HG03060 (cell line): ENCODE measurements around the gene DEFB132.
"Not testable (repeated sequence)": the region's sequence is repeated elsewhere in the genome, so short reads cannot be mapped to it uniquely, and the experiment has no call there.

Experiments
- ATAC-seq: cut with Tn5 transposase; IDR thresholded peaks from one replicate; pipeline ENCODE4 v1.9.1; 2021; ENCODE audit warnings: low read depth, moderate number of reproducible peaks; ENCODE audit not compliant: unreplicated experiment

The DEFB132 gene

GRCh38 chr20:257419-257818 is at the start of gene DEFB132:
Gene DEFB132 (plus strand): TSS chr20:257724. CDS start chr20:257779, 55 bp downstream.
- ATAC-seq: no peak

GRCh38 chr20:208942-209566 is 48.5 kb upstream of the DEFB132 start:
- ATAC-seq: no peak

GRCh38 chr20:210809-211502 is 46.6 kb upstream of the DEFB132 start:
- ATAC-seq: no peak

GRCh38 chr20:214383-214782 is 43.1 kb upstream of the DEFB132 start:
- ATAC-seq: no peak

- ATAC-seq: no peak
These were observed 41.7 kb upstream of the DEFB132 start for GRCh38 chr20:215796-216195.

- no peak for ATAC-seq
These were observed 40.3 kb upstream of the DEFB132 start for GRCh38 chr20:217266-217665.

GRCh38 chr20:219290-220115 is 38.0 kb upstream of the DEFB132 start:
- ATAC-seq: no peak

- ATAC-seq: no peak
These were observed 36.2 kb upstream of the DEFB132 start for GRCh38 chr20:221258-221830.

- not testable (repeated sequence) for ATAC-seq
These were observed 31.6 kb upstream of the DEFB132 start for GRCh38 chr20:225879-226278.

GRCh38 chr20:226958-227357 is 30.6 kb upstream of the DEFB132 start, which contains the start of gene DEFB129:
Gene DEFB129 (plus strand): TSS chr20:227258. CDS start chr20:227289, 31 bp downstream.
- no peak for ATAC-seq

- no peak for ATAC-seq
These were observed 30.0 kb upstream of the DEFB132 start for GRCh38 chr20:227439-228105.

- ATAC-seq: no peak
These were observed 21.6 kb upstream of the DEFB132 start for GRCh38 chr20:235891-236290.

GRCh38 chr20:237489-237888 is 20.0 kb upstream of the DEFB132 start:
- ATAC-seq: no peak

GRCh38 chr20:237929-238328 is 19.6 kb upstream of the DEFB132 start:
- ATAC-seq: no peak

GRCh38 chr20:242905-243304 is 14.6 kb upstream of the DEFB132 start:
- ATAC-seq: no peak

- no peak for ATAC-seq
These were observed 6.2 kb upstream of the DEFB132 start for GRCh38 chr20:251354-251753.

- no peak for ATAC-seq
These were observed 4.7 kb upstream of the DEFB132 start for GRCh38 chr20:252801-253200.

- not testable (repeated sequence) for ATAC-seq
These were observed 4.1 kb upstream of the DEFB132 start for GRCh38 chr20:253447-253846.

GRCh38 chr20:258269-258858 is 840 bp downstream of the DEFB132 start:
- ATAC-seq: no peak

GRCh38 chr20:258963-259362 is 1.4 kb downstream of the DEFB132 start:
- ATAC-seq: no peak
